GM12878 (cell line): Measurements from ENCODE around the gene SBF1. TPM values are rescaled to one million over a fixed set of nuclear protein-coding genes. Genes with fewer than 3 reads are reported as not detected.

Experiments
- ATAC-seq: fragments of 200-7000 bp; cut with Tn5 transposase; 3 replicates; pipeline ENCODE4 v1.9.1; 2020; ENCODE audit warnings: mild to moderate bottlenecking, moderate library complexity
- BruUV-seq: library from RNA; stranded (reverse); fragments of 400-500 nt; replicated peaks from 2 replicates; lab custom pipeline; 2021; lab: Mats Ljungman, UMichigan
- CTCF ChIA-PET: fragments of 300-600 bp; sonication (Branson Sonifier 250); formaldehyde crosslinking; extraction: SDS; loops from one replicate; lab custom pipeline; 2021; ENCODE audit warnings: inconsistent platforms; lab: Yijun Ruan, JAX
- POLR2A ChIA-PET: fragments of 350-600 bp; formaldehyde crosslinking; extraction: SDS; loops from one replicate; lab custom pipeline; 2021; ENCODE audit warnings: inconsistent platforms; lab: Charles Lee
- RAD21 ChIA-PET: fragments of 300-600 bp; sonication (Branson Sonifier 250); formaldehyde crosslinking; loops from one replicate; lab custom pipeline; 2023; ENCODE audit warnings: antibody characterized with exemption; ENCODE audit not compliant: unreplicated experiment; lab: Charles Lee
- SMC1A ChIA-PET: fragments of 300-600 bp; sonication (Branson Sonifier 250); formaldehyde crosslinking; loops from one replicate; lab custom pipeline; 2023; ENCODE audit not compliant: unreplicated experiment, uncharacterized antibody; lab: Charles Lee
- DNase-seq: peaks from one replicate; pipeline ENCODE4 v3.0.0-alpha.2; 2011; ENCODE audit warnings: low read depth, low spot score
- FAIRE-seq: peaks from 3 replicates; lab custom pipeline; 2011; peaks lifted over from hg19 to GRCh38; lab: Jason Lieb, UNC
- H2AFZ ChIP-seq: 2 replicates; pipeline ENCODE4 v1.6.0; 2011; ENCODE audit warnings: low read depth, low read length, control low read depth; ENCODE audit not compliant: control insufficient read depth
- H3K27ac ChIP-seq: 2 replicates; pipeline ENCODE4 v1.5.1; 2011; ENCODE audit warnings: control low read depth; ENCODE audit not compliant: control insufficient read depth, insufficient read depth
- H3K27me3 ChIP-seq, 2 experiments: replicated peaks in 1 of 2; 2 replicates each; pipeline versions ENCODE4 v1.6.0 to v1.6.1; 2011; ENCODE audit warnings: low read length in 1 of 2; ENCODE audit not compliant: control insufficient read depth in 2 of 2, insufficient read depth in 2 of 2
- H3K36me3 ChIP-seq, 2 experiments: 2 replicates each; pipeline ENCODE4 v1.5.1; 2011; ENCODE audit warnings: low read length in 1 of 2; ENCODE audit not compliant: control insufficient read depth in 2 of 2, insufficient read depth in 2 of 2
- H3K4me1 ChIP-seq: 2 replicates; pipeline ENCODE4 v1.6.1; 2011; ENCODE audit warnings: mild to moderate bottlenecking, low read length, moderate library complexity, mixed read lengths; ENCODE audit not compliant: control insufficient read depth, insufficient read depth
- H3K4me2 ChIP-seq: 2 replicates; pipeline ENCODE4 v1.6.0; 2011; ENCODE audit warnings: control low read depth; ENCODE audit not compliant: control insufficient read depth, insufficient read depth
- H3K4me3 ChIP-seq: fragments of 200-600 bp; sonication (generic); 2 replicates; pipeline ENCODE4 v1.5.1; 2016
- H3K79me2 ChIP-seq: 2 replicates; pipeline ENCODE4 v1.6.0; 2011; ENCODE audit warnings: low read length; ENCODE audit not compliant: control insufficient read depth, insufficient read depth
- H3K9ac ChIP-seq: 2 replicates; pipeline ENCODE4 v1.8.0; 2011; ENCODE audit warnings: low read length, control low read depth, mixed read lengths; ENCODE audit not compliant: control insufficient read depth, insufficient read depth
- H3K9me3 ChIP-seq: replicated peaks from 3 replicates; pipeline ENCODE4 v1.5.1; 2011; ENCODE audit warnings: mild to moderate bottlenecking, low read length; ENCODE audit not compliant: control insufficient read depth, insufficient read depth
- H4K20me1 ChIP-seq: 2 replicates; pipeline ENCODE4 v1.6.0; 2011; ENCODE audit not compliant: control insufficient read depth, insufficient read depth
- CBFB ChIP-seq: IDR thresholded peaks from 2 replicates; pipeline ENCODE4 v1.6.1; 2016; ENCODE audit warnings: antibody characterized with exemption, low read depth
- CHD1 ChIP-seq: IDR thresholded peaks from 2 replicates; pipeline ENCODE4 v1.6.1; 2012; ENCODE audit warnings: low read depth, low read length, improper control_type of control experiment
- CTCF ChIP-seq, 3 experiments: IDR thresholded peaks in 2 of 3; conservative IDR thresholded peaks in 1 of 3; 2 replicates each; pipeline ENCODE4 v1.5.1; 2011; ENCODE audit warnings: low read depth in 3 of 3, low read length in 3 of 3, mild to moderate bottlenecking in 3 of 3, control low read depth in 2 of 3, moderate library complexity in 2 of 3, inconsistent platforms in 1 of 3, mixed read lengths in 1 of 3; ENCODE audit not compliant: control insufficient read depth in 2 of 3, insufficient read depth in 1 of 3; ENCODE audit errors: extremely low read depth in 1 of 3
- FOXM1 ChIP-seq: IDR thresholded peaks from 2 replicates; pipeline ENCODE4 v1.6.1; 2012; ENCODE audit warnings: low read depth, mild to moderate bottlenecking, inconsistent platforms, low read length, moderate library complexity
- HDAC2 ChIP-seq: fragments of 200-600 bp; sonication (generic); IDR thresholded peaks from 2 replicates; pipeline ENCODE4 v1.6.1; 2017
- NKRF ChIP-seq: fragments of 450-650 bp; conservative IDR thresholded peaks from 2 replicates; pipeline ENCODE4 v1.6.1; 2017; ENCODE audit warnings: mild to moderate bottlenecking, moderate library complexity
- NR2C1 ChIP-seq: fragments of 450-650 bp; IDR thresholded peaks from 2 replicates; pipeline ENCODE4 v1.6.1; 2017; ENCODE audit warnings: antibody characterized with exemption, mild to moderate bottlenecking, moderate library complexity
- PML ChIP-seq: IDR thresholded peaks from 2 replicates; pipeline ENCODE4 v1.6.1; 2012; ENCODE audit warnings: low read length, inconsistent platforms
- POLR2AphosphoS2 ChIP-seq: IDR thresholded peaks from 2 replicates; pipeline ENCODE4 v1.6.1; 2011; ENCODE audit warnings: low read depth, mild to moderate bottlenecking, low read length, improper control_type of control experiment, moderate library complexity
- RAD21 ChIP-seq: IDR thresholded peaks from 2 replicates; pipeline ENCODE4 v1.6.1; 2011; ENCODE audit warnings: mild to moderate bottlenecking, low read depth, low read length, moderate library complexity; ENCODE audit not compliant: insufficient read depth
- SMAD5 ChIP-seq: IDR thresholded peaks from 2 replicates; pipeline ENCODE4 v1.6.1; 2016; ENCODE audit warnings: antibody characterized with exemption, low read depth
- SREBF2 ChIP-seq: IDR thresholded peaks from 2 replicates; pipeline ENCODE4 v1.6.1; 2012; ENCODE audit warnings: mild to moderate bottlenecking, low read length
- ZBTB4 ChIP-seq: fragments of 450-650 bp; formaldehyde crosslinking; IDR thresholded peaks from 2 replicates; pipeline ENCODE4 v1.4.0; 2022; ENCODE audit warnings: mild to moderate bottlenecking, moderate library complexity
- ZNF217 ChIP-seq: fragments of 450-650 bp; IDR thresholded peaks from 2 replicates; pipeline ENCODE4 v1.6.1; 2017; ENCODE audit warnings: antibody characterized with exemption, mild to moderate bottlenecking
- WGBS: methylation state at CpG from one replicate; pipeline ENCODE4 v1.1.6; 2016; ENCODE audit warnings: low lambda C conversion rate; ENCODE audit not compliant: insufficient replicate concordance, insufficient coverage; ENCODE audit errors: missing lambda C conversion rate; 5-methylcytosine and 5-hydroxymethylcytosine counted together
- in situ Hi-C: fragments of 300-500 bp; cut with MboI; formaldehyde crosslinking; loops from 9 replicates; pipeline ENCODE4 v1.14.3; 2018; ENCODE audit warnings: mixed read lengths
- intact Hi-C: fragments of 100-400 bp; cut with micrococcal nuclease; formaldehyde crosslinking; loops from one replicate; pipeline ENCODE4 v1.14.2; 2022; ENCODE audit not compliant: unreplicated experiment
- polyA plus RNA-seq, 11 experiments: library from polyadenylated mRNA; depleted of rRNA in 4 of 11; unstranded in 6 of 11; stranded (reverse) in 5 of 11; fragments of >200 nt; fragmentation: Nextera tagmentation in 4 of 11; fragmentation: Illumina TruSeq in 1 of 11; extraction: Ambion mirVana in 4 of 11; extraction: Trizol in 1 of 11; gene quantifications; 1 replicate in 1 of 11; 2 replicates in 10 of 11; pipeline versions ENCODE4 v1.2.1 to v1.2.3, GENCODE V29; 2011 to 2016; ENCODE audit warnings: inconsistent platforms in 2 of 11, missing spikeins in 2 of 11, low read depth in 1 of 11
- total RNA-seq, 4 experiments: library from RNA; depleted of rRNA in 3 of 4; stranded (reverse); fragments of >200 nt in 3 of 4; fragmentation: Illumina TruSeq in 1 of 4; extraction: Trizol in 1 of 4; gene quantifications; 2 replicates each; pipeline versions ENCODE4 v1.2.1 to v1.2.3, GENCODE V29; 2013 to 2021

The SBF1 gene
- total and polyA plus RNA-seq, 10 of the 15 experiments (the other 5 are each of a cell fraction or from before 2014, with no cell fraction given): 0.23 to 95.0 (median 17.8) TPM

- TF ChIP-seq ZBTB4 (CRISPR knock-in tag) (no peak), NR2C1 (no peak), CHD1 (no peak), FOXM1 (no peak), ZNF217 (no peak), PML (no peak), SREBF2 (no peak), RAD21 (no peak), POLR2AphosphoS2 (no peak)
These were observed 10.4 kb downstream of the SBF1 start (continued) for GRCh38 chr22:50464451-50464850.

- DNase-seq: no peak
- no peak for FAIRE-seq
- Histone ChIP-seq H3K4me1 (no peaks in the 10 kb centered on the region), H3K4me3 (no peak overlapping the region), H2AFZ (no peak overlapping the region), H3K4me2 (no peak overlapping the region), H4K20me1 (no peaks in the 10 kb centered on the region), H3K27ac (no peak overlapping the region), H3K27me3 (no peaks in the 10 kb centered on the region), H3K9me3 (no peaks in the 10 kb centered on the region), H3K9ac (no peak overlapping the region), H3K36me3 (peaks cover 14 to 66% of the 10 kb centered on the region in 2 experiments), H3K79me2 (no peaks in the 10 kb centered on the region)
- CTCF ChIA-PET: no interaction called here
- ATAC-seq: no peak
- in situ Hi-C loops (no loop called here), intact Hi-C loops (no loop called here)
- POLR2A ChIA-PET: no interaction called here
- 89% methylated on average over 28 of the region's 28 CpGs for WGBS
- SMC1A ChIA-PET: no interaction called here
- RAD21 ChIA-PET: no interaction called here
- BruUV-seq: no TSS peak
- TF ChIP-seq CTCF (IDR thresholded peaks at IDR 0.05 in 2 of 3, conservative IDR thresholded peaks at IDR 0.05 in 1 of 3; ENCODE audit: control insufficient read depth in 2 of 3, extremely low read depth in 1 of 3, insufficient read depth in 1 of 3, low read depth in 3 of 3, low read length in 3 of 3) (no peak), SMAD5 (no peak), CBFB (no peak), NKRF (no peak), HDAC2 (no peak)
These were observed 11.5 kb downstream of the SBF1 start for GRCh38 chr22:50463188-50463900.
